Measurements from ENCODE around the gene ZNF76.
"Not testable (repeated sequence)": the region's sequence is repeated elsewhere in the genome, so short reads cannot be mapped to it uniquely, and the experiment has no call there.

ZNF76 gene

DNA sequence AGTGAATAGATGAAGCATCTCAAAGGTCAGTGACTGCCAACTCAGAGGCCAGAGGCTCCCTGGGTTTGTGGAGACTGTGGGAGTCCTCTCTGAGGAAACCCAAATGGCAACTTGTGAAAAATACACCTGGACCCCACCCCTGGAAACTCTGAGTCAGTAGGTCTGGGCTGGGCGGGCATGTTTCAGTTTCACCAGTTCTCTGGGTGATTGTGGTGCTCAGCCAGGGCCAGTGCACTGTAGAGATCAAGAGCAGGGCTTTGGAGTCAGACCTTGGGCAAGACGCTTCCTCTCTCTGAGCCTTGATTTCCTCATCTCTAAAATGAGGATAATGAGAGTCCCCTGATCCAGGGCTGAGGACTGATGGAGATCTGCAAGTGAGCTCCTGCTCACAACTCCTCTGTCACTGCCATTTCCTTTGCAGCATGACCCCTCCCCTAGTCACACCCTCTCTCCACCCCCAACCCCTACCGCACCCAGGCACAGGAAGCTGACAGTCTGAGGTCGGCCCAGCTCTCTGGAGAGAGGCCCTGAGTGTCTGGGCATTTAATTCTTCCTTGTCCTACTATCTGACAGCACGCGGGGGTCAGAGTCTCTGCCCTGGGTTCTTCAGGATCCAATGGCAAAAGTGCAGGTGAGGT is 43.2 kb downstream of the ZNF76 start:
- peak overlapping the region; percentile 72 for H3K4me3 ChIP-seq (ENCODE audit: low read length)

GRCh38 chr6:35304299-35304698 is 44.8 kb downstream of the ZNF76 start:
- H3K36me3 ChIP-seq (replicated peaks; ENCODE audit: low read depth, low read length), result no peaks in the 10 kb centered on the region
- no peaks in the 10 kb centered on the region; the same call in 1 of the 2 replicates for H3K79me2 ChIP-seq (ENCODE audit: low read length)
- H3K27ac ChIP-seq (ENCODE audit: low read length), result no peak overlapping the region
- no peak overlapping the region for H3K9ac ChIP-seq (ENCODE audit: low read length)
- peaks cover 31% of the 10 kb centered on the region for H3K4me1 ChIP-seq (ENCODE audit: low read length)
- no peaks in the 10 kb centered on the region for H4K20me1 ChIP-seq (ENCODE audit: insufficient read depth, low read length)
- H2AFZ ChIP-seq (ENCODE audit: low read depth, low read length), result no peak overlapping the region
- H3K4me3 ChIP-seq (ENCODE audit: low read length), result no peak overlapping the region
- H3K27me3 ChIP-seq (ENCODE audit: low read depth, low read length), result no peaks in the 10 kb centered on the region
- TF ChIP-seq CTCF (IDR thresholded peaks at IDR 0.05; ENCODE audit: low read depth, low read length), result no peak
- TF ChIP-seq EZH2phosphoT487 (IDR thresholded peaks at IDR 0.05; ENCODE audit: low read depth), result no peak
- H3K4me2 ChIP-seq (ENCODE audit: low read length), result no peak overlapping the region
- no peaks in the 10 kb centered on the region for H3K9me3 ChIP-seq (ENCODE audit: insufficient read depth, low read length)

More for the DNA sequence above, 43.2 kb downstream of the ZNF76 start:
- H3K4me2 ChIP-seq (ENCODE audit: low read length), result peak overlapping the region; percentile 80
- H3K27ac ChIP-seq (ENCODE audit: low read length), result peak overlapping the region; percentile 40
- peaks cover 42% of the 10 kb centered on the region for H3K4me1 ChIP-seq (ENCODE audit: low read length)
- H3K27me3 ChIP-seq (ENCODE audit: low read depth, low read length), result no peaks in the 10 kb centered on the region
- no peaks in the 10 kb centered on the region for H3K9me3 ChIP-seq (ENCODE audit: insufficient read depth, low read length)
- no peaks in the 10 kb centered on the region for H3K36me3 ChIP-seq (replicated peaks; ENCODE audit: low read depth, low read length)
- H4K20me1 ChIP-seq (ENCODE audit: insufficient read depth, low read length), result no peaks in the 10 kb centered on the region
- TF ChIP-seq CTCF (IDR thresholded peaks at IDR 0.05; ENCODE audit: low read depth, low read length) (no peak), EZH2phosphoT487 (IDR thresholded peaks at IDR 0.05; ENCODE audit: low read depth) (no peak)
- peak overlapping the region; percentile 60; the same call in 1 of the 2 replicates for H3K9ac ChIP-seq (ENCODE audit: low read length)
- H2AFZ ChIP-seq (ENCODE audit: low read depth, low read length), result no peak overlapping the region
- H3K79me2 ChIP-seq (ENCODE audit: low read length), result peaks cover 10% of the 10 kb centered on the region

GRCh38 chr6:35305117-35305516 is 45.6 kb downstream of the ZNF76 start:
- H3K4me3 ChIP-seq (ENCODE audit: low read length), result no peak overlapping the region
- no peaks in the 10 kb centered on the region for H3K9me3 ChIP-seq (ENCODE audit: insufficient read depth, low read length)
- no peaks in the 10 kb centered on the region for H3K27me3 ChIP-seq (ENCODE audit: low read depth, low read length)
- no peak overlapping the region for H3K9ac ChIP-seq (ENCODE audit: low read length)
- H4K20me1 ChIP-seq (ENCODE audit: insufficient read depth, low read length), result no peaks in the 10 kb centered on the region
- peaks cover 23% of the 10 kb centered on the region for H3K4me1 ChIP-seq (ENCODE audit: low read length)
- no peaks in the 10 kb centered on the region; the same call in 1 of the 2 replicates for H3K79me2 ChIP-seq (ENCODE audit: low read length)
- H3K27ac ChIP-seq (ENCODE audit: low read length), result no peak overlapping the region
- H3K36me3 ChIP-seq (replicated peaks; ENCODE audit: low read depth, low read length), result no peaks in the 10 kb centered on the region
- no peak for TF ChIP-seq CTCF (IDR thresholded peaks at IDR 0.05; ENCODE audit: low read depth, low read length)
- no peak for TF ChIP-seq EZH2phosphoT487 (IDR thresholded peaks at IDR 0.05; ENCODE audit: low read depth)
- H3K4me2 ChIP-seq (ENCODE audit: low read length), result no peak overlapping the region
- H2AFZ ChIP-seq (ENCODE audit: low read depth, low read length), result no peak overlapping the region

GRCh38 chr6:35307138-35307537 is 47.6 kb downstream of the ZNF76 start:
- H3K79me2 ChIP-seq (ENCODE audit: low read length); H3K4me2 ChIP-seq (ENCODE audit: low read length): not testable (repeated sequence)
- H3K4me1 ChIP-seq (ENCODE audit: low read length), result peaks cover 20% of the 10 kb centered on the region

DNA sequence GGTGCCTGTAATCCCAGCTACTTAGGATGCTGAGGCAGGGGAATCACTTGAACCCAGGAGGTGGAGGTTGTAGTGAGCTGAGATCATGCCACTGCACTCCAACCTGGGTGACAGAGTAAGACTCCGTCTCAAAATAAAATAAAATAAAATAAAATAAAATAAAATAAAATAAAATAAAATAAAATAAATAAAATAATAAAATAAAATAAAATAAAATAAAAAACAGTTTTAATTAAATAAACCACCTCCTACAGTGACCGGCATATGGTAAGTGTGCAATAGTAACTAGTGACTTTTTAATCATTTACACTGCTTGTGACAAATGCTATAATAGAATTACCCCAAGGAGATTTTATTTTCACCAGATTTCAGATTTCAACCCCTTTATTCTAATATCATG is 49.0 kb downstream of the ZNF76 start:
- H3K4me1 ChIP-seq (ENCODE audit: low read length); H3K9me3 ChIP-seq (ENCODE audit: insufficient read depth, low read length); H2AFZ ChIP-seq (ENCODE audit: low read depth, low read length); H4K20me1 ChIP-seq (ENCODE audit: insufficient read depth, low read length); H3K4me3 ChIP-seq (ENCODE audit: low read length); H3K36me3 ChIP-seq (replicated peaks; ENCODE audit: low read depth, low read length); H3K4me2 ChIP-seq (ENCODE audit: low read length); H3K27ac ChIP-seq (ENCODE audit: low read length); H3K9ac ChIP-seq (ENCODE audit: low read length); H3K79me2 ChIP-seq (ENCODE audit: low read length); H3K27me3 ChIP-seq (ENCODE audit: low read depth, low read length): not testable (repeated sequence)

More at GRCh38 chr6:35307138-35307537, 47.6 kb downstream of the ZNF76 start:
- H3K27me3 ChIP-seq (ENCODE audit: low read depth, low read length); H4K20me1 ChIP-seq (ENCODE audit: insufficient read depth, low read length); H3K4me3 ChIP-seq (ENCODE audit: low read length); H3K9me3 ChIP-seq (ENCODE audit: insufficient read depth, low read length); H3K9ac ChIP-seq (ENCODE audit: low read length); H2AFZ ChIP-seq (ENCODE audit: low read depth, low read length); H3K36me3 ChIP-seq (replicated peaks; ENCODE audit: low read depth, low read length); H3K27ac ChIP-seq (ENCODE audit: low read length): not testable (repeated sequence)

Data from OCI-LY3 (cell line).